NCI-H146 (cell line): ENCODE data around the gene VLDLR.
"Not testable (repeated sequence)": the region's sequence is repeated elsewhere in the genome, so short reads cannot be mapped to it uniquely, and the experiment has no call there.

Source experiments
- DNase-seq: peaks from one replicate; lab custom pipeline; 2025; lab: John Stamatoyannopoulos, UW

The VLDLR gene

GRCh38 chr9:2663461-2664173 lies 42.0 kb downstream of the VLDLR start:
- no peak for DNase-seq

GRCh38 chr9:2664174-2665065 lies 42.8 kb downstream of the VLDLR start:
- DNase-seq = no peak

GRCh38 chr9:2666569-2666968 lies 45.0 kb downstream of the VLDLR start:
- no peak for DNase-seq

DNA sequence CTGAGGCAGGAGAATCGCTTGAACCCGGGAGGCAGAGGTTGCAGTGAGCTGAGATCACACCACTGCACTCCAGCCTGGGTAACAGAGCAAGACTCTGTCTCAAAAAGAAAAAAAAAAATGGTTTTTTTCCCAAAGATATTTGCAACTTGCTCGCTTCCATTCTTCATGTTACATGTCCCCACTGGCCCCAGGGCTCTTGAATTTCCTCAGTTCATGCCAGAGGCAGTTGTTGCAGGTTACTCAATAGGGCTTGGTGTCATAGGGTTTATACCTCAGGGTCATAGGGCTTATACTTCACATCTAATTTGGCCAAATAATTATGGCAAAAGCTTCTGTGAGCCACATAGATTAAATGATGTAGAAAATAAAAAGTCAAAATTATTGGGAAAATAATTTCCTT lies 51.6 kb downstream of the VLDLR start:
- no peak for DNase-seq

DNA sequence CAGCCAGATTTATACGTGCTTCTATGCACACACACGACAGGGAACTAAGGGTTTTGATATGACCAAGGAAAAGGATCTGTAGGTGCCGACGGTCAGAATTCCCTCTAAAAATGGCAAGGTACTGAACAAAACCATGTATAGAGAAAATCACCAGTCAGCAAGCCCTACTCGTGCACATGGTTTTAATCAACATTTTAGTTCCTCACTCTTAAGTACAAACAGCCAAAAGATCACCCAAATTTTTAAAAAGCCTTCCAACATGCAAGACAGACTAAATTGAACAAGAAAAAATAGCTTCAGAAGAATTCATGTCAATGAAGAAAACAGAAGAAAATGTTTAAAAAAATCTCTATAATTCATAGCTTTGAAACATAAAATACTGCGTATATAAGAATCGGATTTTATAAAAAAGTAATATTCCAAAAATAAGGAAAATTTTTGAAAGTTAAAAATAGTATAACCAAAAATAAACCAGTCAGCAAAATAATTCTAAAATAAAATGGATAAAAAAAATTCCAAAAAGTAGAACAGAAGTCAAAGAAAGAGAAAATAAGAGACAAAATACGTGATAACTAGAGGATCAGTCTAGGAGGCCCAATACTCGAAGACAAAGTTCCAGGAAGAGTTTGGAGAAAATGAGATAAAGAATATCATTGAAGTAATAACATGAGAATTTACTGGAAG lies 52.7 kb downstream of the VLDLR start:
- DNase-seq = no peak

DNA sequence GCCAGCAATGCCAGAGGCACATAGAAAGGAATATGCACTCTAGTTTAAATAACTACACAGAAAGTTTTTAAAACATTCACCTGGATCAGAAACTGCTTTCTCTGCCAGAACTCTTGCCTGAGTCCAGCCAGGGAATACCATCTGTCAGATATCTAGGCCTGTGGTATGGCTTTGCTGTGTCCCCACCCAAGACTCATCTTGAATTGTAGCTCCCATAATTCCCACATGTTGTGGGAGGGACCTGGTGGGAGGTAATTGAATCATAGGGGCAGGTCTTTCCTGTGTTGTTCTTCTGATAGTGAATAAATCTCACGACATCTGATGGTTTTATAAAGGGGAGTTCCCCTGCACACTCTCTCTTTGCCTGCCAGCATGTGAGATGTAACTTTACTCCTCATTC lies 54.2 kb downstream of the VLDLR start:
- DNase-seq = no peak

DNA sequence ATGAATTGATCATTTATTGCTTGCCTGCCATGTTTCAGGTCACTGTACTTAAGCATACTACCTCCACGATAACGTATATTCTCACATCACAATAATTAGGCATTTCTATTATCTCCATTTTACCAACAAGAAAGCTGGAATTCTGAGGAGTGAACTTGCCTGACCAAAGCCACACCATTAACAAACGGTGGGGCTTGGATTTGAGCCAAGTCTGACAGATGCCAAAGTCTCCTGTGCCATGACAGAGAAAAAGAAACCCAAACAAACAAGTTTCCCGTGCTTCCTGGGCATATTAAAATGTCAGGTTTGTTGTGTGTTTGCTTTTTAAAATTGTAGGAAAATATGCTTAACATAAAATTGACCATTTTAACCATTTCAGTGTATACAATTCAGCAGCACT lies 54.9 kb downstream of the VLDLR start:
- DNase-seq = peak; percentile 49

DNA sequence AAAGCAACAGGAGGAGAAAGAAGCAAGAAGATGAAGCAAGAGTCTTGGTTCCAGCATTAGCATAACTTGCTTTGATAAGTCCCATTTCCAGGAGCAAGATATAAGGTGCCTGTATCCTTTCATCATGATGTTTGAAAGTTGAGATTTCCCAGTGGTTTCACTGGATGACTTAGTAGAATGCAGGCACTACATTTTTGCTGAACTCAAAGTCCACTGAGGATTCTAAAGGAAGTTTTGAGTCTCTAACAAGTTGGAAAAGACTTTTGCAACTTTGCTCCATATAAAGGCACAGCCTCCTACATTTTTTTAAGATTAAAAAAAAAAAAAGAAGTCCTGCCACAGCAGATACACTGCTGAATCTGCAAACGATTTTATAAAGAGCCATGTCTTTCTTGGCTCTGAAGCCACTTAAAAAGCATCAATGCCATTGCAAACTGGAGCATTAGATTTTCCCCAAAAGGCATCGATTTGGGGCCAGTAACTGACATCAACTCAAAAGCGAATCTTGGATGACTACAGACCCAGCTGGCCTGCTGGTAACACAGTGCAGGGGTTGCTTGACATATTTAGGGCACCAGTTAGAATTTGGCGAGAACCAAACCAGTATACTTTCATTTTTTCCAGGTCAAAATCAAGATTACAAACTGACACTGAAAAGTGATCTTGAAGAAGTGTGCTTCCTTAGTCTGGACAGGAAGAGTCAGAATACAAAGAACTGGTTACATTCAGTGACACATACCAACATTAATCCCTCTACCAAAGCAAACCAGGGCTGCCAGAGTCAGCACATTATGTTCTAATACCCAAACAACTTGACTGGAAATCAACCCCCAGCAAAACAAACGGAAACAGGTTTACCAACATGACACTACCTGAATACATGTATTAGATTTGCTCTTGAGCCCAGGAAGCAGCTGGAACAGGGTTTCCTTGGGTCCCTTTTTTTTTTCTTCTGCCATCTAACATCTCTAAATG lies 56.6 kb downstream of the VLDLR start:
- no peak for DNase-seq

- no peak for DNase-seq
Observed at GRCh38 chr9:2679011-2679410, 57.4 kb downstream of the VLDLR start.

DNA sequence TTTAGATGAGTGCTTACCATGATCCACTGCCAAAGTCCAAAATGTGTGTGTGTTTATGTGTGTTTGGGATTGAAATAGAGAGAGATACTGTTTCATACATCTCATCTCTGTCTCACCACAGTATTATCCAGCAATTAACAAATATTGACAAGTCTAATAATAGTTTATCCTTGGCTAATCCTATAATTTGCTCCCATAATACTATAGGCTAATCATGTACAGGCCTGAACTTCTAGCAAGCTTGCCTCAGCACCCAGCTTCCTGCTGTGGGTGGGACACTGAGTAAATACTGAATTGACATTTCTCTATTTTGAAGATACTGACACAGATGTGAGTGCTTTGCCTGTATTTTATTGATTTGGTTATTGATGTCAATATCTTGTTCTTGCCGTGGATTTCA lies 60.4 kb downstream of the VLDLR start:
- DNase-seq = peak; percentile 94

DNA sequence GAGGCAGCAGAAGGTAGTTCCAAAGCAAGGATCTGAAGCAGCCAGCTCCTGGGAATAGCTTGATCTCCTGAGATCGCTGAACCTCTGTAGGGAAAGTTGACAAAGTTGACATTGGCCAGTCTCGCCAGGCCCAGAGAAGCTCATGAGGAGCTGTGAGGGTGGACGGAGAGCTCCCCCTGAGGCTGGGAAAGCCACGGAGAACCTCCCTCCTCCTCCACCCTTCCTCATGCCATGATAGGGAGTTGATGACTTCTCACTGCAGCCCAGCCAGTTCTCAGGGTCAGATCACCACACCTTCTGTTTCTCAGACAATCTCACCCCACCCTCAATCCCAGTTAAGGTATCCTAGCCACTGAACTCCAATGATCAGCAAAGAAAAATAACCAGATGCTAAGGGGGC lies 65.3 kb downstream of the VLDLR start:
- no peak for DNase-seq

- no peak for DNase-seq
Observed at GRCh38 chr9:2688636-2689035, 67.0 kb downstream of the VLDLR start.

DNA sequence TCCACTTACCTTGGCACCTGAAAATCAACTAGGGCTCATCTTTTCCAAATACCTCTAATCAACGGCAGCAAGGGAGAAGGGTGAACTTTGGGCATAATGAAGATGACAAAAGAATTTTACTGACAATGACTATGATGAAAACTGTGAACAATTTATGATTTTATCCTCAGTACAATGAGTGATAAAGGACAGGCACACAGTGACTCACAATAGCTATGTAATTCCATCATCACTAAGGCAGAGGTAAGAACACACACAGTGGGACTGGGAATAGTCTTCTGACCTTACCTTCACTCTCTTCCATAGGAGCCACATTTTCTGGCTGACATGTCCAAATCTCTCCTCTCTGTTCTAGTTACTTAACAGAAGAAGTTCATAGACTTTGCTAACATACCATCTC lies 69.6 kb downstream of the VLDLR start:
- DNase-seq = no peak

DNA sequence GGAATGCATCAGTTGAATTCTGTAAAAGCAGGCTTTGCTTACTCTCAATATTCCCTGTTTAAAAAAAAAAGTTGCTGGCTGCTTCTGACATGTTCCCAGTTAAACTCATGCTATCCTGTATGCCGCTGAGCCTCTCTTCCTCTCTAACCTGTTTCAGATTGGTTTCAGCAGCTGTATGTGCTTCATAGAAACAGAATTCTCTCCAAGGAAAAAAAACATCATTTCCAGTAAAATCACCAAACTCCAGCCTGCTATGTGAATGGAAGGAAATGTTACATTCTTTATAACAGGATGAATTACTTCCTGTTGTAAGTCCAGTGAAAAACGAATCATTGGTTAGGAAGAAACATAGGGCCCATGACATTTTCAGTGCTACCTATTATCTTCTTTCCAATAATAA lies 70.0 kb downstream of the VLDLR start:
- DNase-seq = no peak

GRCh38 chr9:2693056-2693455 lies 71.5 kb downstream of the VLDLR start:
- DNase-seq = no peak

GRCh38 chr9:2697492-2697891 lies 75.9 kb downstream of the VLDLR start:
- DNase-seq = no peak

DNA sequence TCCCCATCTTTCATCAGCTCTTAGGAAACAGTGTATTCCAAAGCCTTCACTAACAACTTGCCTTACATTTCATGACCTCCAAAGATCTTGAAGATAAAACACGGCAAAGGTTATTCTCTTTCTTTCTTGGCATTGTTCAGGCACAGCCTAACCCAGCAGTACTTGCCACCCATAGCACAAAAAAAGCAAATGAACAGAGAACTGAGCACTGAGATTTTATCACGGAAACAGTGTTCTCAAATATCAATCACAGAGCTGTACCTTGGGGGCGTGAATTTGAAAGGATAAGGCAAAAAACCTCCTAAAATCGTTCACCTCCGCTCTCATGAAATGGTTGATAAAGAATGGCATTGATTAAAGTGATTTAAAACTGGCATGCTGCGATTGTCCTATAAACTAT lies 78.8 kb downstream of the VLDLR start:
- no peak for DNase-seq

- no peak for DNase-seq
Observed at GRCh38 chr9:2700909-2701550, 79.4 kb downstream of the VLDLR start.

DNA sequence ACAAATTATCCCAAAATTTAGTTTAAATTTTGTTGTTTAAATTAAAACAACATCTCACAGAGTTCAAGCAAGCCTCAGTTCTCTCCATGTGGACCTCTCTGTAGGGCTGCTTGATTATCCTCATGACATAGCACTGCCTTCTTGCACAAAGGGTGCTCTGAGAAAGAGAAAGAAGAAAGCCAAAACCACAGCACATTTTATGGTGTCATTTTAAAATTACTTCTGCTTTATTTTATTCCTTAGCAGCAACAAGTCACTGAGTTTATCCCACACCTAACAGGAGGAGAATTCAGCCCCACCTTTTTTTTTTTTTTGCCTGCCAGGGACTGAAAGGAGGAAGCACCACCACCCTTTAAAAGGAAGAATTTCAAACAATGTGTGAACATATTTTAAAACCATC lies 82.9 kb downstream of the VLDLR start:
- DNase-seq = no peak

DNA sequence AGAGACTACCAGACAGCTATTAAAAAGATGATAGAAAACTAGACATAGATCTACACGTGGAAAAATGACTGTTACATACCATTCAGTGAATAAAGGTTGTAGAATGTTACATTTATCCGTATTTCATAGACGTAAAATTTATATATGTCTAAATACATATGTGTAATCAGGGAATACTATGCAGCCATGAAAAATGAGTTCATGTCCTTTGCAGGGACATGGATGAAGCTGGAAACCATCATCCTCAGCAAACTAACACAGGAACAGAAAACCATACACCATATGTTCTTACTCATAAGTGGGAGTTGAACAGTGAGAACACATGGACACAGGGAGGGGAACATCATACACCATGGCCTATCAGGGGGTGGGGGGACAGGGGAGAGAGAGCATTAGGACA lies 85.7 kb downstream of the VLDLR start:
- not testable (repeated sequence) for DNase-seq
